ENCODE results near the gene MDC1. TPM values are rescaled to one million over a fixed set of nuclear protein-coding genes. Genes with fewer than 3 reads are reported as not detected.

The MDC1 gene
- total and polyA plus RNA-seq, 2 of the 13 experiments (the other 11 are each of a cell fraction or from before 2014, with no cell fraction given), result 8.4 to 14.0 TPM

DNA sequence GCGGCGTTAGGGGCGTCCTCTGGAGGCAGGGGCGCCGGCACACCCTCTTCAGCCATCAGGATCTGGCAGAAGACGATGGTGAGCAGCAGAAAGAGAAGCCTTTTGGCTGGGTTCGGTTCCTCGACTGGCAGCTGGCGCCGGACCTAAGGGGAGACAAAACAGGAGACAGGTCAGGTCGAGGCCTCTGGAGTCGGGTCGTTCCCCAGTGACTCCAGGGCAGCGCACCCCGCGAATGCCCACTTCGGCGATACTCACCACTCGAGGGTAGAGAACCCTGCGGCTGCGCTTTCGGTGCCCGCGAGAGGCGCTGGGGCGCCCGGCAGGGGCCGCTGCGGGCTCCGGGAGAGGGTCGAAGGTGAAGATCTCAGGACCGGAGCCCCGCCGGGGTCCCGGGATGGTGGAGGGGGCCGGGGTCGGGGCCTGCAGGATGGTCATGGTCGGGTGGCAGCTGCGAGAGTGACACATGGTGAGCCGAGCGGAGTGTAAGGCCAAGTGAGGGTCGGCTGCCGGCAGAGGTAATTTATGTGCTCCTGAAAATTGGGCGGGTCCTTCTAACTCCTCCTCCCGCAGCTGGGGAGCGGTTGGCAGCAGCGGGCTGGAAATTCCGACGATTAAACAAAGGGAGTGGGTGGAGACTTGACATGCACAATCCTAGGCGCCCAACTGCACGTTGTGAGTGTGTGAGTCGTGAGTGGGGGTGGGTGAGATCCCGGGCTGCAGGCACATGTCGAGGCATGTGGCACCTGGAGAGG lies 27.1 kb upstream of the MDC1 start, which contains the start of gene IER3 (continued):
- TF ChIP-seq, protein P1, sequence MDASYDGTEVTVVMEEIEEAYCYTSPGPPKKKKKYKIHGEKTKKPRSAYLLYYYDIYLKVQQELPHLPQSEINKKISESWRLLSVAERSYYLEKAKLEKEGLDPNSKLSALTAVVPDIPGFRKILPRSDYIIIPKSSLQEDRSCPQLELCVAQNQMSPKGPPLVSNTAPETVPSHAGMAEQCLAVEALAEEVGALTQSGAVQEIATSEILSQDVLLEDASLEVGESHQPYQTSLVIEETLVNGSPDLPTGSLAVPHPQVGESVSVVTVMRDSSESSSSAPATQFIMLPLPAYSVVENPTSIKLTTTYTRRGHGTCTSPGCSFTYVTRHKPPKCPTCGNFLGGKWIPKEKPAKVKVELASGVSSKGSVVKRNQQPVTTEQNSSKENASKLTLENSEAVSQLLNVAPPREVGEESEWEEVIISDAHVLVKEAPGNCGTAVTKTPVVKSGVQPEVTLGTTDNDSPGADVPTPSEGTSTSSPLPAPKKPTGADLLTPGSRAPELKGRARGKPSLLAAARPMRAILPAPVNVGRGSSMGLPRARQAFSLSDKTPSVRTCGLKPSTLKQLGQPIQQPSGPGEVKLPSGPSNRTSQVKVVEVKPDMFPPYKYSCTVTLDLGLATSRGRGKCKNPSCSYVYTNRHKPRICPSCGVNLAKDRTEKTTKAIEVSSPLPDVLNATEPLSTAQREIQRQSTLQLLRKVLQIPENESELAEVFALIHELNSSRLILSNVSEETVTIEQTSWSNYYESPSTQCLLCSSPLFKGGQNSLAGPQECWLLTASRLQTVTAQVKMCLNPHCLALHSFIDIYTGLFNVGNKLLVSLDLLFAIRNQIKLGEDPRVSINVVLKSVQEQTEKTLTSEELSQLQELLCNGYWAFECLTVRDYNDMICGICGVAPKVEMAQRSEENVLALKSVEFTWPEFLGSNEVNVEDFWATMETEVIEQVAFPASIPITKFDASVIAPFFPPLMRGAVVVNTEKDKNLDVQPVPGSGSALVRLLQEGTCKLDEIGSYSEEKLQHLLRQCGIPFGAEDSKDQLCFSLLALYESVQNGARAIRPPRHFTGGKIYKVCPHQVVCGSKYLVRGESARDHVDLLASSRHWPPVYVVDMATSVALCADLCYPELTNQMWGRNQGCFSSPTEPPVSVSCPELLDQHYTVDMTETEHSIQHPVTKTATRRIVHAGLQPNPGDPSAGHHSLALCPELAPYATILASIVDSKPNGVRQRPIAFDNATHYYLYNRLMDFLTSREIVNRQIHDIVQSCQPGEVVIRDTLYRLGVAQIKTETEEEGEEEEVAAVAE (CRISPR knock-in tag; IDR thresholded peaks at IDR 0.05; ENCODE audit: borderline replicate concordance), result no peak; the same call in 1 of the 2 replicates
- TF ChIP-seq ARID2 (CRISPR knock-in tag; IDR thresholded peaks at IDR 0.05; ENCODE audit: borderline replicate concordance) (no peak), ZKSCAN1 (IDR thresholded peaks at IDR 0.05; ENCODE audit: low read length) (no peak), ARNT (IDR thresholded peaks at IDR 0.05) (no peak), HOXA5 (CRISPR knock-in tag; IDR thresholded peaks at IDR 0.05) (peak; percentile 94; the same call in 1 of the 2 replicates), HOXD1 (CRISPR knock-in tag; IDR thresholded peaks at IDR 0.05) (peak; percentile 62; the same call in 1 of the 2 replicates), TSC22D2 (CRISPR knock-in tag; IDR thresholded peaks at IDR 0.05; ENCODE audit: borderline replicate concordance) (peak; percentile 83; the same call in 1 of the 2 replicates), EP300 (IDR thresholded peaks at IDR 0.05; ENCODE audit: low read depth in 2 of 2, low read length in 2 of 2) (peak; percentile 10 to 27; a peak in 1 of 4 replicates), EP300 (CRISPR knock-in tag; IDR thresholded peaks at IDR 0.05; ENCODE audit: borderline replicate concordance) (0 out of 2 replicates have a peak, but pooled peaks have one; percentile 40), NFE2 (CRISPR knock-in tag; IDR thresholded peaks at IDR 0.05) (no peak), PAX8 (CRISPR knock-in tag; IDR thresholded peaks at IDR 0.05; ENCODE audit: borderline replicate concordance) (no peak), ZNF577 (CRISPR knock-in tag; IDR thresholded peaks at IDR 0.05; ENCODE audit: borderline replicate concordance, low read depth) (no peak), RXRB (CRISPR knock-in tag; IDR thresholded peaks at IDR 0.05; ENCODE audit: borderline replicate concordance) (peak; percentile 87), FOXK2 (IDR thresholded peaks at IDR 0.05) (no peak), HCFC1 (IDR thresholded peaks at IDR 0.05; ENCODE audit: low read depth, low read length) (peak; percentile 38; the same call in 1 of the 2 replicates), ATF1 (CRISPR knock-in tag; IDR thresholded peaks at IDR 0.05) (no peak), ZFP41 (CRISPR knock-in tag; IDR thresholded peaks at IDR 0.05; ENCODE audit: borderline replicate concordance) (peak; percentile 90), HNRNPH1 (optimal IDR thresholded peaks at IDR 0.05; ENCODE audit: low read depth, low read length) (no peak)
- TF ChIP-seq, protein P2, sequence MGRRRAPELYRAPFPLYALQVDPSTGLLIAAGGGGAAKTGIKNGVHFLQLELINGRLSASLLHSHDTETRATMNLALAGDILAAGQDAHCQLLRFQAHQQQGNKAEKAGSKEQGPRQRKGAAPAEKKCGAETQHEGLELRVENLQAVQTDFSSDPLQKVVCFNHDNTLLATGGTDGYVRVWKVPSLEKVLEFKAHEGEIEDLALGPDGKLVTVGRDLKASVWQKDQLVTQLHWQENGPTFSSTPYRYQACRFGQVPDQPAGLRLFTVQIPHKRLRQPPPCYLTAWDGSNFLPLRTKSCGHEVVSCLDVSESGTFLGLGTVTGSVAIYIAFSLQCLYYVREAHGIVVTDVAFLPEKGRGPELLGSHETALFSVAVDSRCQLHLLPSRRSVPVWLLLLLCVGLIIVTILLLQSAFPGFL (CRISPR knock-in tag; IDR thresholded peaks at IDR 0.05), result no peak
- TF ChIP-seq, protein P3, sequence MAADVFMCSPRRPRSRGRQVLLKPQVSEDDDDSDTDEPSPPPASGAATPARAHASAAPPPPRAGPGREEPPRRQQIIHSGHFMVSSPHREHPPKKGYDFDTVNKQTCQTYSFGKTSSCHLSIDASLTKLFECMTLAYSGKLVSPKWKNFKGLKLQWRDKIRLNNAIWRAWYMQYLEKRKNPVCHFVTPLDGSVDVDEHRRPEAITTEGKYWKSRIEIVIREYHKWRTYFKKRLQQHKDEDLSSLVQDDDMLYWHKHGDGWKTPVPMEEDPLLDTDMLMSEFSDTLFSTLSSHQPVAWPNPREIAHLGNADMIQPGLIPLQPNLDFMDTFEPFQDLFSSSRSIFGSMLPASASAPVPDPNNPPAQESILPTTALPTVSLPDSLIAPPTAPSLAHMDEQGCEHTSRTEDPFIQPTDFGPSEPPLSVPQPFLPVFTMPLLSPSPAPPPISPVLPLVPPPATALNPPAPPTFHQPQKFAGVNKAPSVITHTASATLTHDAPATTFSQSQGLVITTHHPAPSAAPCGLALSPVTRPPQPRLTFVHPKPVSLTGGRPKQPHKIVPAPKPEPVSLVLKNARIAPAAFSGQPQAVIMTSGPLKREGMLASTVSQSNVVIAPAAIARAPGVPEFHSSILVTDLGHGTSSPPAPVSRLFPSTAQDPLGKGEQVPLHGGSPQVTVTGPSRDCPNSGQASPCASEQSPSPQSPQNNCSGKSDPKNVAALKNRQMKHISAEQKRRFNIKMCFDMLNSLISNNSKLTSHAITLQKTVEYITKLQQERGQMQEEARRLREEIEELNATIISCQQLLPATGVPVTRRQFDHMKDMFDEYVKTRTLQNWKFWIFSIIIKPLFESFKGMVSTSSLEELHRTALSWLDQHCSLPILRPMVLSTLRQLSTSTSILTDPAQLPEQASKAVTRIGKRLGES (CRISPR knock-in tag; IDR thresholded peaks at IDR 0.05; ENCODE audit: borderline replicate concordance), result no peak; the same call in 1 of the 2 replicates
- TF ChIP-seq, protein P4, sequence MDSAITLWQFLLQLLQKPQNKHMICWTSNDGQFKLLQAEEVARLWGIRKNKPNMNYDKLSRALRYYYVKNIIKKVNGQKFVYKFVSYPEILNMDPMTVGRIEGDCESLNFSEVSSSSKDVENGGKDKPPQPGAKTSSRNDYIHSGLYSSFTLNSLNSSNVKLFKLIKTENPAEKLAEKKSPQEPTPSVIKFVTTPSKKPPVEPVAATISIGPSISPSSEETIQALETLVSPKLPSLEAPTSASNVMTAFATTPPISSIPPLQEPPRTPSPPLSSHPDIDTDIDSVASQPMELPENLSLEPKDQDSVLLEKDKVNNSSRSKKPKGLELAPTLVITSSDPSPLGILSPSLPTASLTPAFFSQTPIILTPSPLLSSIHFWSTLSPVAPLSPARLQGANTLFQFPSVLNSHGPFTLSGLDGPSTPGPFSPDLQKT (CRISPR knock-in tag; IDR thresholded peaks at IDR 0.05; ENCODE audit: borderline replicate concordance), result peak; percentile 31; the same call in 1 of the 2 replicates

All from HepG2 (cell line).